Caco-2 (cell line): Measurements from ENCODE around the gene PARP16. TPM values are rescaled to one million over a fixed set of nuclear protein-coding genes. Genes with fewer than 3 reads are reported as not detected.

Experiments used
- BruUV-seq: library from RNA; stranded (reverse); fragments of 400-500 nt; replicated peaks from 2 replicates; lab custom pipeline; 2021; lab: Mats Ljungman, UMichigan
- CTCF ChIA-PET: fragments of 300-600 bp; sonication (Branson Sonifier 250); formaldehyde crosslinking; loops from one replicate; lab custom pipeline; 2022; ENCODE audit warnings: antibody characterized with exemption; lab: Charles Lee
- POLR2A ChIA-PET: fragments of 300-600 bp; sonication (Branson Sonifier 250); formaldehyde crosslinking; loops from one replicate; lab custom pipeline; 2022; ENCODE audit warnings: antibody characterized with exemption; lab: Charles Lee
- DNase-seq, 2 experiments: peaks; one replicate each; pipeline versions ENCODE4 v3.0.0 to v3.0.0-alpha.2; 2020 to 2022
- H3K27me3 ChIP-seq: replicated peaks from 2 replicates; pipeline ENCODE4 v1.6.0; 2011; ENCODE audit warnings: low read length; ENCODE audit not compliant: control insufficient read depth, insufficient read depth
- H3K36me3 ChIP-seq: 2 replicates; pipeline ENCODE4 v1.5.1; 2011; ENCODE audit warnings: low read length; ENCODE audit not compliant: control insufficient read depth, insufficient read depth
- H3K4me1 ChIP-seq: fragments of 250-450 bp; sonication (Bioruptor Pico); 2 replicates; pipeline ENCODE4 v1.5.1; 2020; ENCODE audit warnings: mild to moderate bottlenecking
- H3K4me3 ChIP-seq: 2 replicates; pipeline ENCODE4 v1.5.1; 2011; ENCODE audit warnings: low read depth, mild to moderate bottlenecking, control low read depth, low read length
- H3K9me3 ChIP-seq: fragments of 250-450 bp; sonication (Bioruptor Pico); 2 replicates; pipeline ENCODE4 v1.5.1; 2020; ENCODE audit warnings: mild to moderate bottlenecking, moderate library complexity
- H3K27ac Mint-ChIP-seq: one replicate; pipeline ENCODE4 v1.8.0; 2022; ENCODE audit warnings: mixed read lengths; ENCODE audit not compliant: unreplicated experiment
- H3K27me3 Mint-ChIP-seq: one replicate; pipeline ENCODE4 v1.8.0; 2022; ENCODE audit warnings: mixed read lengths; ENCODE audit not compliant: insufficient read depth, unreplicated experiment
- H3K36me3 Mint-ChIP-seq: one replicate; pipeline ENCODE4 v1.8.0; 2022; ENCODE audit warnings: mild to moderate bottlenecking, mixed read lengths; ENCODE audit not compliant: insufficient read depth, unreplicated experiment
- H3K4me1 Mint-ChIP-seq: one replicate; pipeline ENCODE4 v1.8.0; 2022; ENCODE audit warnings: low read depth, mixed read lengths; ENCODE audit not compliant: unreplicated experiment
- H3K4me3 Mint-ChIP-seq: one replicate; pipeline ENCODE4 v1.8.0; 2022; ENCODE audit warnings: mild to moderate bottlenecking, moderate library complexity, mixed read lengths; ENCODE audit not compliant: unreplicated experiment
- H3K9me3 Mint-ChIP-seq: one replicate; pipeline ENCODE4 v1.8.0; 2022; ENCODE audit warnings: mixed read lengths; ENCODE audit not compliant: unreplicated experiment
- intact Hi-C: fragments of 100-400 bp; cut with micrococcal nuclease; formaldehyde crosslinking; loops from one replicate; pipeline ENCODE4 v1.10.0; 2022; ENCODE audit not compliant: unreplicated experiment
- total RNA-seq: library from RNA; stranded (reverse); gene quantifications from 2 replicates; pipeline ENCODE4 v1.2.3, GENCODE V29; 2022
- TF ChIP-seq, protein P1 (sequence below), 2 experiments: fragments of 200-600 bp in 1 of 2; IDR thresholded peaks; 1 replicate in 1 of 2; 2 replicates in 1 of 2; pipeline versions ENCODE4 v1.5.1 to v1.8.0; 2011 to 2022; ENCODE audit warnings: antibody characterized with exemption in 1 of 2, control low read depth in 1 of 2, inconsistent platforms in 1 of 2, low read depth in 1 of 2, low read length in 1 of 2, mild to moderate bottlenecking in 1 of 2, moderate library complexity in 1 of 2; ENCODE audit not compliant: insufficient read depth in 1 of 2, severe bottlenecking in 1 of 2, unreplicated experiment in 1 of 2

The PARP16 gene
- total RNA-seq, 1 experiment from 2014 or later, result 6.9 TPM

DNA sequence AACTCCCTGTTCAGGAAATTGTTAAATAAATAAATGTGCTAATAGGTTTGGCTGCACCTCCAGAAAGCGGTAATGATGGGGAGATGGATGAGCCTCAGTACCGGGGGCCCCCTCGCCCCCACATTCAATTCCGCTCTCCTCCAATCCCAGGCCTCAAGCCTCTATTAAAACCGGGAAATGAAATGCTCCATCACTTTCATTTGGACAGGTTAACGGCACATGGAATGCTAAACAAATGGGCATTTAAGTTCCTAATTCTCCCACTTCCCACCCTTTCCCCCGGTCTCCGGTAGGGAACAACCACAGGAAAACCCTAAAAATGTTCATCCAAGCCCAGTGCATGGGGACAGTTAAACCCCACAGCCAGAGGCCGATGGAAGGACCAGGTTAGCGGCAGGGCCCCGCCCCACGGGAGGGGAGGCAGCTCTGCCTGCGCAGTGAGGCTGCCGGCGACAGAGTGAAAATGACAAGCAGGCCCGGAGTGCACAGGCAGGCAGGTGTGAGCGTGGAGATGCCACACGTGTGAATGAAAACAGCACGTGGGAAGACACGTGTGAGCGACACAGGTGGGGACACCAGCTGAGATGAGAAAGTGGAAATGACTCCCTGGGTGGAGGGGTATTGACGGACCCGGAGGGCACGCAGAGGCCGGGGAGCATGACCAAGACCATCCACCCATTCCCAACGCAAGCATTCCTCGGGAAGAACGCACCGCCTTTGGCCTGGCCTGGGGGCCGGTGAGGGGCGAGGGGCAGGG is 45.9 kb upstream of the PARP16 start:
- Histone ChIP-seq H3K36me3 (peaks cover 1% of the 10 kb centered on the region; the same call in 1 of the 2 replicates), H3K9me3 (no peaks in the 10 kb centered on the region), H3K4me3 (no peak overlapping the region), H3K27me3 (no peaks in the 10 kb centered on the region), H3K4me1 (peaks cover 2% of the 10 kb centered on the region; the same call in 1 of the 2 replicates)
- intact Hi-C loops, result no loop called here
- H3K36me3 Mint-ChIP-seq, result peaks cover 31% of the 10 kb centered on the region
- DNase-seq, result no peak
- no TSS peak for BruUV-seq
- H3K27me3 Mint-ChIP-seq, result no peaks in the 10 kb centered on the region
- ChIA-PET POLR2A (no interaction called here), CTCF (interaction anchor here (0.6 kb wide), 1 partner anchor 152 kb away, joined by 7 read pairs; no protein-coding TSS in a partner anchor)
- H3K4me3 Mint-ChIP-seq, result no peak overlapping the region
- TF ChIP-seq, protein P1, sequence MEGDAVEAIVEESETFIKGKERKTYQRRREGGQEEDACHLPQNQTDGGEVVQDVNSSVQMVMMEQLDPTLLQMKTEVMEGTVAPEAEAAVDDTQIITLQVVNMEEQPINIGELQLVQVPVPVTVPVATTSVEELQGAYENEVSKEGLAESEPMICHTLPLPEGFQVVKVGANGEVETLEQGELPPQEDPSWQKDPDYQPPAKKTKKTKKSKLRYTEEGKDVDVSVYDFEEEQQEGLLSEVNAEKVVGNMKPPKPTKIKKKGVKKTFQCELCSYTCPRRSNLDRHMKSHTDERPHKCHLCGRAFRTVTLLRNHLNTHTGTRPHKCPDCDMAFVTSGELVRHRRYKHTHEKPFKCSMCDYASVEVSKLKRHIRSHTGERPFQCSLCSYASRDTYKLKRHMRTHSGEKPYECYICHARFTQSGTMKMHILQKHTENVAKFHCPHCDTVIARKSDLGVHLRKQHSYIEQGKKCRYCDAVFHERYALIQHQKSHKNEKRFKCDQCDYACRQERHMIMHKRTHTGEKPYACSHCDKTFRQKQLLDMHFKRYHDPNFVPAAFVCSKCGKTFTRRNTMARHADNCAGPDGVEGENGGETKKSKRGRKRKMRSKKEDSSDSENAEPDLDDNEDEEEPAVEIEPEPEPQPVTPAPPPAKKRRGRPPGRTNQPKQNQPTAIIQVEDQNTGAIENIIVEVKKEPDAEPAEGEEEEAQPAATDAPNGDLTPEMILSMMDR (IDR thresholded peaks at IDR 0.05; ENCODE audit: insufficient read depth in 1 of 2, low read depth in 1 of 2, low read length in 1 of 2, severe bottlenecking in 1 of 2, unreplicated experiment in 1 of 2), result no peak
- no peaks in the 10 kb centered on the region for H3K4me1 Mint-ChIP-seq
- H3K27ac Mint-ChIP-seq, result no peak overlapping the region
- no peaks in the 10 kb centered on the region for H3K9me3 Mint-ChIP-seq

DNA sequence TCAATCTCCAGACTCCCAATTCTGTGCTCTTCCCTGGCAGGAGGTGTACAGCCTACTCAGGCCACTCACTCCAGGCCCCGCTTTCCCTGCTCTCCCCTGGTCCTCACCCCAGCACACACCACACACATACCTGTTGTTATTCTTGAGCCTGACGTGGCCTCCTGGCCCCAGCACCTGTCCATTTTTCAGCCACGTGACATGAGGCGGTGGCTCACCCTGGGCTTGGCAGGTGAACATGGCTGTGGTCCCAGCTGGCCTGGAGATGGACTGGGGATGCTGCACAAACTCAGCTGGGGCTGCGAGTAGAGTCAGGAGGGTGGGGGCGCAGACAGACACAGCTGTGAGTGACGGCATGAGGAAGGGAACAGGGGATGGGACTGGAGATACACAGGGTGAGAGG is 45.1 kb upstream of the PARP16 start:
- Histone ChIP-seq H3K9me3 (no peaks in the 10 kb centered on the region), H3K27me3 (no peaks in the 10 kb centered on the region), H3K4me1 (no peaks in the 10 kb centered on the region), H3K4me3 (no peak overlapping the region), H3K36me3 (peaks cover 1% of the 10 kb centered on the region; the same call in 1 of the 2 replicates)
- Mint-ChIP-seq H3K36me3 (peaks cover 32% of the 10 kb centered on the region), H3K9me3 (no peaks in the 10 kb centered on the region), H3K27ac (no peak overlapping the region), H3K4me1 (no peaks in the 10 kb centered on the region), H3K27me3 (no peaks in the 10 kb centered on the region), H3K4me3 (no peak overlapping the region)
- TF ChIP-seq, protein P1 (IDR thresholded peaks at IDR 0.05; ENCODE audit: insufficient read depth in 1 of 2, low read depth in 1 of 2, low read length in 1 of 2, severe bottlenecking in 1 of 2, unreplicated experiment in 1 of 2), result no peak
- DNase-seq, result no peak
- POLR2A ChIA-PET, result no interaction called here
- intact Hi-C loops, result no loop called here
- BruUV-seq, result no TSS peak
- CTCF ChIA-PET, result interaction anchor here (0.6 kb wide), 1 partner anchor 153 kb away, joined by 7 read pairs; no protein-coding TSS in a partner anchor

DNA sequence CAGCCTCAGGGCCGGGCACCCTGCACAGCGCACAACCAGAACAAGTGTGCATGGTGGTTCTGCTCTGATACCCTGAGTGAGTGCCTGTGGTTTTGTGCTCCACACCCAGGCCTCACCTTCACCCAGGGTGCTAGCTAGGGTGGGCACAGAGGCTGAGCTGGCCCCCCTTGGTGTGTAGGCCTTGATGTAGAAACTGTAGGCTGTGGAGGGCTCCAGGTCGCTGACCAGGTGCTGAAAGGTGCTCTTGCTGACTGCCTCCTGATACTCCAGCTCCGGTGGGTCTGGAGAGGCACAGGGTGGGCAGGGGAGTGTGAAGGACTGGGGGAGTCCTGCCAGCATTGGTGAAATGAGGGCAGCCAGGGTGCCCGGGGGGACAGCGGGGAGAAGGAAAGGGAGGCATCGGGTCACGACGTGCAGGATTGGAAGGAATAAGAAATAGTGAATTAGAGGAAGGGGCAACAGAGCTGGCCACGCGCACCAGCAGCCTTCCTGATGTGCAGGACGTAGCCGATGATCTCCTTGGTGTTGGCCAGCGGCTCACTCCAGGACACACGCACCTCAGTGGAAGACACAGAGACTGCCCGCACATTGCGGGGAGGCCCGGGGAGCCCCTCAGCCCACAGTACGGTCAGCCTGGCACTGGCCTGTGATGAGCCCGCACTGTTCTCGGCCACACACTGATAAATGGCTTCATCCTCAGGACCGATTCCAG is 44.4 kb upstream of the PARP16 start:
- no peaks in the 10 kb centered on the region for H3K27me3 Mint-ChIP-seq
- H3K4me3 ChIP-seq, result no peak overlapping the region
- no peaks in the 10 kb centered on the region for H3K4me1 Mint-ChIP-seq

More for the DNA sequence above, 44.4 kb upstream of the PARP16 start:
- Mint-ChIP-seq H3K9me3 (no peaks in the 10 kb centered on the region), H3K4me3 (no peak overlapping the region), H3K27ac (no peak overlapping the region), H3K36me3 (peaks cover 34% of the 10 kb centered on the region)
- H3K27me3 ChIP-seq, result no peaks in the 10 kb centered on the region
- TF ChIP-seq, protein P1 (IDR thresholded peaks at IDR 0.05; ENCODE audit: insufficient read depth in 1 of 2, low read depth in 1 of 2, low read length in 1 of 2, severe bottlenecking in 1 of 2, unreplicated experiment in 1 of 2), result no peak
- H3K4me1 ChIP-seq, result no peaks in the 10 kb centered on the region
- ChIA-PET CTCF (no interaction called here), POLR2A (no interaction called here)
- peaks cover 1% of the 10 kb centered on the region; the same call in 1 of the 2 replicates for H3K36me3 ChIP-seq
- H3K9me3 ChIP-seq, result no peaks in the 10 kb centered on the region
- intact Hi-C loops, result no loop called here
- BruUV-seq, result no TSS peak
- DNase-seq, result no peak
